ENCODE measurements around the gene KCNK16.

KCNK16 gene

DNA sequence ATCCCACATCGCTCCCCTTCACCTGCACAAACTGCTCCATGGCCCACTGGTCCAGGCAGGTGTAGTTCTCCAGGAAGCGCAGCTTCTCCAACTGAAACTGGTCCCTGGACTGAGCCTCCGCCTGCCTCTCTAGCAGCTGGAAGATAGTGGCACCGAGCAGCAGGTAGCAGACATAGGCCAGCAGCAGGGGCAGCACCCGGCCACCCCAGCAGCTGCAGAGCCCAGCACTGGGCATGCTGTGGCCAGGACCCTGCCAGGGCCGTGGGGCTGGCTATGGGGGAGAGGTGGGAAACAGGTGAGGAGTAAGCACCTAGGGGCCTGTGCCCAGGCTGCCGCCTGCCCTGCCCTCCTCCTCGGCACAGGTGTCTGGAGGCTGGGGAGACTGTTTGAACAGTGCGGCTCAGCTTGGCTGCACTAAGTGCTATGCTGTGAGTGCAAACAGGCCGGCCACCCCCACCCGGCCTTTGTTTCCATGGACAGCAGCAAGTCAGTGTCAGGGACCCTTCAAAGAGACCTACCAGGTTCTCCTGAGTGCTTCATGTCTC, at the start of gene KCNK16:
Gene KCNK16, minus strand, starts transcription at position 397 of the 545 bp plus-strand sequence. Its CDS starts 162 bp downstream, at position 235.
- TF ChIP-seq ISL1 (CRISPR knock-in tag; IDR thresholded peaks at IDR 0.05): no peak
- TF ChIP-seq ESRRG (CRISPR knock-in tag; IDR thresholded peaks at IDR 0.05): no peak
- no peak for TF ChIP-seq GLIS3 (CRISPR knock-in tag; IDR thresholded peaks at IDR 0.05)
- no peak for TF ChIP-seq CREB5 (CRISPR knock-in tag; IDR thresholded peaks at IDR 0.05; ENCODE audit: low read depth)
- no peak for TF ChIP-seq ZNF8 (CRISPR knock-in tag; IDR thresholded peaks at IDR 0.05)
- ATAC-seq: no peak

DNA sequence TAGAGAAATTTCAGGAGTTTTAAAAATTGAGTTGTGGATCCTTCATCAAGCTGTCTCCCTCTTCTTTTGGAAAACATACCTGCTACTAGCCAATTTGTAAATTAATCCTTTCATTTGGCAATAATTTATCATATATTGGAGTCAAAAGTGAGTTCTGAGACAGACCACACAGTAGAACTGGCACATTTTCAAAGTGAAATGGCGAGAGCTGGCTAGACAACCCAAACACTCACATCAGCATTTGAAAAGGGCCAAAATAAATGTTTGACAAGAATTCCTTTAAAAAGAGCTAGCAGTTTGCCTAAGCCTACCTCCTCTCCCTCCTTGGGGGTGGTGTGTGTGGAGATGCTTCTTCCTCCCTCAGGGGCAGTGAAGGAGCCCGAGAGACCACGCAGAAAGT, 47.9 kb upstream of the KCNK16 start:
- TF ChIP-seq TCF4 (CRISPR knock-in tag; IDR thresholded peaks at IDR 0.05; ENCODE audit: borderline replicate concordance): no peak
- TF ChIP-seq ISL1 (CRISPR knock-in tag; IDR thresholded peaks at IDR 0.05): no peak
- TF ChIP-seq, protein P1, sequence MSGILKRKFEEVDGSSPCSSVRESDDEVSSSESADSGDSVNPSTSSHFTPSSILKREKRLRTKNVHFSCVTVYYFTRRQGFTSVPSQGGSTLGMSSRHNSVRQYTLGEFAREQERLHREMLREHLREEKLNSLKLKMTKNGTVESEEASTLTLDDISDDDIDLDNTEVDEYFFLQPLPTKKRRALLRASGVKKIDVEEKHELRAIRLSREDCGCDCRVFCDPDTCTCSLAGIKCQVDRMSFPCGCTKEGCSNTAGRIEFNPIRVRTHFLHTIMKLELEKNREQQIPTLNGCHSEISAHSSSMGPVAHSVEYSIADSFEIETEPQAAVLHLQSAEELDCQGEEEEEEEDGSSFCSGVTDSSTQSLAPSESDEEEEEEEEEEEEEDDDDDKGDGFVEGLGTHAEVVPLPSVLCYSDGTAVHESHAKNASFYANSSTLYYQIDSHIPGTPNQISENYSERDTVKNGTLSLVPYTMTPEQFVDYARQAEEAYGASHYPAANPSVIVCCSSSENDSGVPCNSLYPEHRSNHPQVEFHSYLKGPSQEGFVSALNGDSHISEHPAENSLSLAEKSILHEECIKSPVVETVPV (CRISPR knock-in tag; IDR thresholded peaks at IDR 0.05): no peak
- TF ChIP-seq, protein P2, sequence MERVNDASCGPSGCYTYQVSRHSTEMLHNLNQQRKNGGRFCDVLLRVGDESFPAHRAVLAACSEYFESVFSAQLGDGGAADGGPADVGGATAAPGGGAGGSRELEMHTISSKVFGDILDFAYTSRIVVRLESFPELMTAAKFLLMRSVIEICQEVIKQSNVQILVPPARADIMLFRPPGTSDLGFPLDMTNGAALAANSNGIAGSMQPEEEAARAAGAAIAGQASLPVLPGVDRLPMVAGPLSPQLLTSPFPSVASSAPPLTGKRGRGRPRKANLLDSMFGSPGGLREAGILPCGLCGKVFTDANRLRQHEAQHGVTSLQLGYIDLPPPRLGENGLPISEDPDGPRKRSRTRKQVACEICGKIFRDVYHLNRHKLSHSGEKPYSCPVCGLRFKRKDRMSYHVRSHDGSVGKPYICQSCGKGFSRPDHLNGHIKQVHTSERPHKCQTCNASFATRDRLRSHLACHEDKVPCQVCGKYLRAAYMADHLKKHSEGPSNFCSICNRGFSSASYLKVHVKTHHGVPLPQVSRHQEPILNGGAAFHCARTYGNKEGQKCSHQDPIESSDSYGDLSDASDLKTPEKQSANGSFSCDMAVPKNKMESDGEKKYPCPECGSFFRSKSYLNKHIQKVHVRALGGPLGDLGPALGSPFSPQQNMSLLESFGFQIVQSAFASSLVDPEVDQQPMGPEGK (CRISPR knock-in tag; IDR thresholded peaks at IDR 0.05; ENCODE audit: borderline replicate concordance): no peak
- no peak for TF ChIP-seq ZNF8 (CRISPR knock-in tag; IDR thresholded peaks at IDR 0.05)
- TF ChIP-seq CSDC2 (CRISPR knock-in tag; IDR thresholded peaks at IDR 0.05): no peak
- no peak for TF ChIP-seq OSR1 (CRISPR knock-in tag; IDR thresholded peaks at IDR 0.05)
- TF ChIP-seq BACH2 (CRISPR knock-in tag; IDR thresholded peaks at IDR 0.05; ENCODE audit: borderline replicate concordance): no peak
- no peak for TF ChIP-seq ZFP30 (CRISPR knock-in tag; IDR thresholded peaks at IDR 0.05)
- TF ChIP-seq ESRRG (CRISPR knock-in tag; IDR thresholded peaks at IDR 0.05): no peak
- no peak for TF ChIP-seq TOX (CRISPR knock-in tag; IDR thresholded peaks at IDR 0.05; ENCODE audit: borderline replicate concordance)
- TF ChIP-seq ZNF565 (CRISPR knock-in tag; conservative IDR thresholded peaks at IDR 0.05; ENCODE audit: low read depth): no peak
- TF ChIP-seq CREB5 (CRISPR knock-in tag; IDR thresholded peaks at IDR 0.05; ENCODE audit: low read depth): no peak
- no peak for TF ChIP-seq ZC3H10 (CRISPR knock-in tag; IDR thresholded peaks at IDR 0.05)
- no peak for TF ChIP-seq PPARA (CRISPR knock-in tag; IDR thresholded peaks at IDR 0.05; ENCODE audit: borderline replicate concordance)
- ATAC-seq: no peak

GRCh38 chr6:39369987-39370386, 47.5 kb upstream of the KCNK16 start:
- no peak for ATAC-seq

DNA sequence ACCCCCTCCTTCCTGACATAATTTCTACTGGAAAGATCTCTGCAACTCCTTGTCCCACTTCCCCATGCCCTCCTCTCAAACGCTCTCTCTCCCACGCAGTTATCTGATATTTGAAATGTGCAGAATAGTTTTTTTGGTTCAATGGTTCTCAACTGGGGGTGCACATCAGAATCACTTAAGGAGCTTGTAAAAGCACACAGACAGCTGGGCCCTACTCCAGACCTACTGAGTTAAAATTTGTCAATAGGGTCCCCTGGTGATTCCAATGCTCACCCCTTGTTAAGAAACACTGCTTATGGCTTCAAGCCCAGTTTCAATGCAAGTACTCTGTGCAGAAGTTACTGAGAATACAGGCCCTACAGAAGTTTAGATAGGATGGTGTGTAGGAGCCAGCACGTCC, 45.2 kb upstream of the KCNK16 start:
- no peak for ATAC-seq
- TF ChIP-seq ESRRG (CRISPR knock-in tag; IDR thresholded peaks at IDR 0.05): no peak
- TF ChIP-seq TSHZ2 (CRISPR knock-in tag; IDR thresholded peaks at IDR 0.05): no peak
- no peak for TF ChIP-seq BACH2 (CRISPR knock-in tag; IDR thresholded peaks at IDR 0.05; ENCODE audit: borderline replicate concordance)
- TF ChIP-seq ARNTL (CRISPR knock-in tag; IDR thresholded peaks at IDR 0.05; ENCODE audit: borderline replicate concordance, low read depth): no peak
- TF ChIP-seq PPARA (CRISPR knock-in tag; IDR thresholded peaks at IDR 0.05; ENCODE audit: borderline replicate concordance): no peak
- TF ChIP-seq, protein P1 (CRISPR knock-in tag; IDR thresholded peaks at IDR 0.05): no peak
- TF ChIP-seq OSR1 (CRISPR knock-in tag; IDR thresholded peaks at IDR 0.05): no peak
- no peak for TF ChIP-seq SNAI2 (CRISPR knock-in tag; IDR thresholded peaks at IDR 0.05)
- no peak for TF ChIP-seq ISL1 (CRISPR knock-in tag; IDR thresholded peaks at IDR 0.05)
- no peak for TF ChIP-seq ZFP3 (CRISPR knock-in tag; IDR thresholded peaks at IDR 0.05)
- TF ChIP-seq GLIS3 (CRISPR knock-in tag; IDR thresholded peaks at IDR 0.05): no peak
- TF ChIP-seq ZC3H10 (CRISPR knock-in tag; IDR thresholded peaks at IDR 0.05): no peak
- no peak for TF ChIP-seq TOX (CRISPR knock-in tag; IDR thresholded peaks at IDR 0.05; ENCODE audit: borderline replicate concordance)
- TF ChIP-seq TCF4 (CRISPR knock-in tag; IDR thresholded peaks at IDR 0.05; ENCODE audit: borderline replicate concordance): no peak
- no peak for TF ChIP-seq ZNF70 (CRISPR knock-in tag; IDR thresholded peaks at IDR 0.05)
- TF ChIP-seq ZNF8 (CRISPR knock-in tag; IDR thresholded peaks at IDR 0.05): no peak
- TF ChIP-seq CSDC2 (CRISPR knock-in tag; IDR thresholded peaks at IDR 0.05): no peak
- no peak for TF ChIP-seq ZFP30 (CRISPR knock-in tag; IDR thresholded peaks at IDR 0.05)

More at GRCh38 chr6:39369987-39370386, 47.5 kb upstream of the KCNK16 start:
- TF ChIP-seq BACH2 (CRISPR knock-in tag; IDR thresholded peaks at IDR 0.05; ENCODE audit: borderline replicate concordance) (no peak), ZFP3 (CRISPR knock-in tag; IDR thresholded peaks at IDR 0.05) (no peak), TCF4 (CRISPR knock-in tag; IDR thresholded peaks at IDR 0.05; ENCODE audit: borderline replicate concordance) (no peak), ESRRG (CRISPR knock-in tag; IDR thresholded peaks at IDR 0.05) (no peak), ZFP30 (CRISPR knock-in tag; IDR thresholded peaks at IDR 0.05) (no peak), ZNF8 (CRISPR knock-in tag; IDR thresholded peaks at IDR 0.05) (no peak), RARB (CRISPR knock-in tag; IDR thresholded peaks at IDR 0.05) (no peak), ISL1 (CRISPR knock-in tag; IDR thresholded peaks at IDR 0.05) (no peak)

All from SK-N-SH treated with all-trans-retinoic acid at 6 μM for 48 hours (cell line).